Measurements from ENCODE around the gene PCDHB13.
"Not testable (repeated sequence)": the region's sequence is repeated elsewhere in the genome, so short reads cannot be mapped to it uniquely, and the experiment has no call there.

PCDHB13 gene

DNA sequence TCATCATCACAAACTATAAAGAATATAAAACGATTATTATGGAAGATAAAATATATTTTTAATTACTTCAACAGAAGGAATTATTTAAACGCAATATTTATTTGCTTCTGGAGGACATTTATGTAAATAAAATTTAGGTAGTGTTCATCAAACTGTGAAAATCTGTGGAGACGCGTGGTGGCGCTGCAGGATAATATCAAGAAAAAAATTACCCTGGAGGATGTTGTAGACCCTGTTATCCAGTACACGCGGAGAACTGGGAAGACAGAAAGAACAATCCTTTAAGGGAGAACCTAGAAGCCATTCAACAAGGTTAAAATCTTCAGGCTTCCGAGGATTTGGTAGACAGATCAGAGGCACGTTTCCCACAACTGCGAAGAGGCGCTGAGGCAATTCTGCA, 5.2 kb upstream of the PCDHB13 start, which contains the start of gene PCDHB12:
Gene PCDHB12, plus strand, starts transcription at position 242 of the 400 bp plus-strand sequence. CDS start 189 bp downstream, outside the sequence.
- no peak for DNase-seq

DNA sequence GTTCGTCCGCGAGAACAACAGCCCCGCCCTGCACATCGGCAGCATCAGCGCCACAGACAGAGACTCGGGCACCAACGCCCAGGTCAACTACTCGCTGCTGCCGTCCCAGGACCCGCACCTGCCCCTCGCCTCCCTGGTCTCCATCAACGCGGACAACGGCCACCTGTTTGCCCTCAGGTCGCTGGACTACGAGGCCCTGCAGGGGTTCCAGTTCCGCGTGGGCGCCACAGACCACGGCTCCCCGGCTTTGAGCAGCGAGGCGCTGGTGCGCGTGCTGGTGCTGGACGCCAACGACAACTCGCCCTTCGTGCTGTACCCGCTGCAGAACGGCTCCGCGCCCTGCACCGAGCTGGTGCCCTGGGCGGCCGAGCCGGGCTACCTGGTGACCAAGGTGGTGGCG, 3.4 kb upstream of the PCDHB13 start:
- not testable (repeated sequence) for DNase-seq

DNA sequence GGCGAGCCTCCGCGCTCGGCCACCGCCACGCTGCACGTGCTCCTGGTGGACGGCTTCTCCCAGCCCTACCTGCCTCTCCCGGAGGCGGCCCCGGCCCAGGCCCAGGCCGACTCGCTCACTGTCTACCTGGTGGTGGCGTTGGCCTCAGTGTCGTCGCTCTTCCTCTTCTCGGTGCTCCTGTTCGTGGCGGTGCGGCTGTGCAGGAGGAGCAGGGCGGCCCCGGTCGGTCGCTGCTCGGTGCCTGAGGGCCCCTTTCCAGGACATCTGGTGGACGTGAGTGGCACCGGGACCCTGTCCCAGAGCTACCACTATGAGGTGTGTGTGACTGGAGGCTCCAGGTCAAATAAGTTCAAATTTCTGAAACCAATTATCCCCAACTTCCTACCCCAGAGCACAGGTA, 2.9 kb upstream of the PCDHB13 start:
- DNase-seq = not testable (repeated sequence)

DNA sequence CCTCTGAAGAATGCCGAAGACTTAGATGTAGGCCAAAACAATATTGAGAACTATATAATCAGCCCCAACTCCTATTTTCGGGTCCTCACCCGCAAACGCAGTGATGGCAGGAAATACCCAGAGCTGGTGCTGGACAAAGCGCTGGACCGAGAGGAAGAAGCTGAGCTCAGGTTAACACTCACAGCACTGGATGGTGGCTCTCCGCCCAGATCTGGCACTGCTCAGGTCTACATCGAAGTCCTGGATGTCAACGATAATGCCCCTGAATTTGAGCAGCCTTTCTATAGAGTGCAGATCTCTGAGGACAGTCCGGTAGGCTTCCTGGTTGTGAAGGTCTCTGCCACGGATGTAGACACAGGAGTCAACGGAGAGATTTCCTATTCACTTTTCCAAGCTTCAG, 864 bp downstream of the PCDHB13 start:
- DNase-seq = not testable (repeated sequence)

DNA sequence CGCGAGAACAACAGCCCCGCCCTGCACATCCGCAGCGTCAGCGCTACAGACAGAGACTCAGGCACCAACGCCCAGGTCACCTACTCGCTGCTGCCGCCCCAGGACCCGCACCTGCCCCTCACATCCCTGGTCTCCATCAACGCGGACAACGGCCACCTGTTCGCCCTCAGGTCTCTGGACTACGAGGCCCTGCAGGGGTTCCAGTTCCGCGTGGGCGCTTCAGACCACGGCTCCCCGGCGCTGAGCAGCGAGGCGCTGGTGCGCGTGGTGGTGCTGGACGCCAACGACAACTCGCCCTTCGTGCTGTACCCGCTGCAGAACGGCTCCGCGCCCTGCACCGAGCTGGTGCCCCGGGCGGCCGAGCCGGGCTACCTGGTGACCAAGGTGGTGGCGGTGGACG, 1.8 kb downstream of the PCDHB13 start:
- DNase-seq = not testable (repeated sequence)

DNA sequence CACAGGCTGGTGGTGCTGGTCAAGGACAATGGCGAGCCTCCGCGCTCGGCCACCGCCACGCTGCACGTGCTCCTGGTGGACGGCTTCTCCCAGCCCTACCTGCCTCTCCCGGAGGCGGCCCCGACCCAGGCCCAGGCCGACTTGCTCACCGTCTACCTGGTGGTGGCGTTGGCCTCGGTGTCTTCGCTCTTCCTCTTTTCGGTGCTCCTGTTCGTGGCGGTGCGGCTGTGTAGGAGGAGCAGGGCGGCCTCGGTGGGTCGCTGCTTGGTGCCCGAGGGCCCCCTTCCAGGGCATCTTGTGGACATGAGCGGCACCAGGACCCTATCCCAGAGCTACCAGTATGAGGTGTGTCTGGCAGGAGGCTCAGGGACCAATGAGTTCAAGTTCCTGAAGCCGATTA, 2.3 kb downstream of the PCDHB13 start:
- DNase-seq = not testable (repeated sequence)

DNA sequence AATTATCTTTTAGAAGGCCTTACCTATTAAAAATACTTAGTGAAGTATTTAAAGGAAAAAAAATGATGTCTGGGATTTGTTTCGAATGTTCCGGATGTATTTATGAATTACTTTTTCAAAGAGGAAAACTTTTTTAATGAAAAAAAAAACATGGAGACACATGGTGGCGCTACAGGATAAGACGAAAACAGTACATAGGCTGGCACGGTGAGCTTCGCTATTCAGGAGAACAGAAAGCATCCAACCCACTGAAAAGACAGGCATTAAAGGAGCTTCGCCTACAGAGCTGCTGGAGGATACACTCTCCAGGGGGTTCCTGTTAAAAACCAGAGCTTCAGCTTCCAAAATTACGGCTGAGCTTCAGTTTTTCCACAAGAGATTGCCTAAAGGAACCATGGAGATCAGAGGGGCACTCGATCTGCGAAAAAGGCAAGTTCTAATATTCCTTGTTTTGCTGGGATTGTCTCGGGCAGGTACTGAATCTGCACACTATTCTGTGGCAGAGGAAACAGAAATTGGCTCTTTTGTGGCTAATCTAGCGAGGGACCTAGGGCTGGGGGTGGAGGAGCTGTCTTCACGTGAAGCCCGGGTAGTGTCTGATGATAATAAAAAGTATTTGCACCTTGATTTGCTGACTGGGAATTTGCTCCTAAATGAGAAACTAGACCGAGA, 9.5 kb downstream of the PCDHB13 start, which contains the start of gene PCDHB14:
Gene PCDHB14, plus strand, starts transcription at position 232 of the 672 bp plus-strand sequence. Its CDS starts 163 bp downstream, at position 395.
- no peak for DNase-seq

DNA sequence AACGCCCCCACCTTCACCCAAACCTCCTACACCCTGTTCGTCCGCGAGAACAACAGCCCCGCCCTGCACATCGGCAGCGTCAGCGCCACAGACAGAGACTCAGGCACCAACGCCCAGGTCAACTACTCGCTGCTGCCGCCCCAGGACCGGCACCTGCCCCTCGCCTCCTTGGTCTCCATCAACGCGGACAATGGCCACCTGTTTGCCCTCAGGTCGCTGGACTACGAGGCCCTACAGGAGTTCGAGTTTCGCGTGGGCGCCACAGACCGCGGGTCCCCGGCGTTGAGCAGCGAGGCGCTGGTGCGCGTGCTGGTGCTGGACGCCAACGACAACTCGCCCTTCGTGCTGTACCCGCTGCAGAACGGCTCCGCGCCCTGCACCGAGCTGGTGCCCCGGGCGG, 11.1 kb downstream of the PCDHB13 start:
- not testable (repeated sequence) for DNase-seq

DNA sequence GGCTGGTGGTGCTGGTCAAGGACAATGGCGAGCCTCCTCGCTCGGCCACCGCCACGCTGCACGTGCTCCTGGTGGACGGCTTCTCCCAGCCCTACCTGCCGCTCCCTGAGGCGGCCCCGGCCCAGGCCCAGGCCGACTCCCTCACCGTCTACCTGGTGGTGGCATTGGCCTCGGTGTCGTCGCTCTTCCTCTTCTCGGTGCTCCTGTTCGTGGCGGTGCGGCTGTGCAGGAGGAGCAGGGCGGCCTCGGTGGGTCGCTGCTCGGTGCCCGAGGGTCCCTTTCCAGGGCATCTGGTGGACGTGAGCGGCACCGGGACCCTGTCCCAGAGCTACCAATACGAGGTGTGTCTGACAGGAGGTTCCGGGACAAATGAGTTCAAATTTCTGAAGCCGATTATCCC, 11.7 kb downstream of the PCDHB13 start:
- not testable (repeated sequence) for DNase-seq

DNA sequence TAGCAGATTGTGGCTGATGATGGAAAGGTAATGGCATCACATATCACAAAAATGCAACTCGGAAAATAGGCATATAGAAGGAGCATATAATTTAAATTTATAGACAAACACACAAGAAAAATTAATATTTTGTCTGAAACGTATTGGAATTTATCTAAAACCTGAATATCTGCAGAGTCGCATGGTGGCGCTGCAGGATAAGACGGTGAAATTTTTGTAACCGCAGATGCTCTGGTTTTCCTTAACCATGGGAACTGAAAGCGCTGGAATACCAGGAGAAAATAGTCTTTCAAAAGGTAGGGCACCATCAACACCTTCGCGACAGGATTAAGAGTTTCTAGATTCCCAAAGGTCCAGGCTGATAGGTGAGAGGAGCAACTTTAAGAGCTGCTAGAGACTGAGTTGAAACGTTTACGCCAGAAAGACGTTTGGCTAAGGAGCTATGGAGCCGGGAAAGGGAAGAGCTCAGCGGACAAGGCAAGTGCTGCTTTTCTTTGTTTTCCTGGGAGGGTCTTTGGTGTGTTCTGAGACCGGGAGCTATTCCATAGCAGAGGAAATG, 20.5 kb downstream of the PCDHB13 start:
- DNase-seq = no peak

DNA sequence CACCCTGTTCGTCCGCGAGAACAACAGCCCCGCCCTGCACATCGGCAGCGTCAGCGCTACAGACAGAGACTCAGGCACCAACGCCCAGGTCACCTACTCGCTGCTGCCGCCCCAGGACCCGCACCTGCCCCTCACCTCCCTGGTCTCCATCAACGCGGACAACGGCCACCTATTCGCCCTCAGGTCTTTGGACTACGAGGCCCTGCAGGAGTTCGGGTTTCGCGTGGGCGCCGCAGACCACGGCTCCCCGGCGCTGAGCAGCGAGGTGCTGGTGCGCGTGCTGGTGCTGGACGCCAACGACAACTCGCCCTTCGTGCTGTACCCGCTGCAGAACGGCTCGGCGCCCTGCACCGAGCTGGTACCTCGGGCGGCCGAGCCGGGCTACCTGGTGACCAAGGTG, 22.2 kb downstream of the PCDHB13 start:
- DNase-seq = not testable (repeated sequence)

DNA sequence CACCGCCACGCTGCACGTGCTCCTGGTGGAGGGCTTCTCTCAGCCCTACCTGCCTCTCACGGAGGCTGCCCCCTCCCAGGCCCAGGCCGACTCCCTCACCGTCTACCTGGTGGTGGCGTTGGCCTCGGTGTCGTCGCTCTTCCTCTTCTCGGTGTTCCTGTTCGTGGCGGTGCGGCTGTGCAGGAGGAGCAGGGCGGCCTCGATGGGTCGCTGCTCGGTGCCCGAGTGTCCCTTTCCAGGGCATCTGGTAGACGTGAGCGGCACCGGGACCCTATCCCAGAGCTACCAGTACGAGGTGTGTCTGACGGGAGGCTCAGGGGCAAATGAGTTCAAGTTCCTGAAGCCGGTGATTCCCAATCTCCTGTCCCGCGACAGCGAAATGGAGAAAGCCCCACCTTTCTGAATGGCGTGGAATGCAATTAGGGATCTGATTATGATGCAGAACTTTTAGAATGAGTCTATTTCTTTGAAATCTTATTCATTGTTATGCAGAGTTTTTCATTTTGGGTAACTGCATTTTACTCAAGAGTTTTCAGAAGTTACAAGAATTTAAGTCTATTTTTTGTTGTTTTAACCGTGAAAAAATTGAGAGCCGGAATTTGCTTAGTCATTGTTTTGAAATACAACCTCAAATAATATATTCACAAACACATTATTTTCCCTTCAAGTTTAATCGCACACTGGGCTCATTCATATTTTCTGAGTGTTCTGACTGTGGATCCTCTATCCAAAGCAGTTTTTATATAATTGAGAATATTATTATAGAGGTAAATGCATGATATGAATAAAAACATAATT, 23.0 kb downstream of the PCDHB13 start:
- DNase-seq = no peak

DNA sequence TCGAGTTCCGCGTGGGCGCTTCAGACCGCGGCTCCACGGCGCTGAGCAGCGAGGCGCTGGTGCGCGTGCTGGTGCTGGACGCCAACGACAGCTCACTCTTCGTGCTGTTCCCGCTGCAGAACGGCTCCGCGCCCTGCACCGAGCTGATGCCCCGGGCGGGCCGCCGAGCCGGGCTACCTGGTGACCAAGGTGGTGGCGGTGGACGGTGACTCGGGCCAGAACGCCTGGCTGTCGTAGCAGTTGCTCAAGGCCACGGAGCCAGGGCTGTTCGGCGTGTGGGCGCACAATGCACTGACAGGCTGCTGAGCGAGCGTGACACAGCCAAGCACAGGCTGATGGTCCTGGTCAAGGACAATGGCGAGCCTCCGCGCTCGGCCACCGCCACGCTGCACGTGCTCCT, 27.8 kb downstream of the PCDHB13 start:
- DNase-seq = no peak

DNA sequence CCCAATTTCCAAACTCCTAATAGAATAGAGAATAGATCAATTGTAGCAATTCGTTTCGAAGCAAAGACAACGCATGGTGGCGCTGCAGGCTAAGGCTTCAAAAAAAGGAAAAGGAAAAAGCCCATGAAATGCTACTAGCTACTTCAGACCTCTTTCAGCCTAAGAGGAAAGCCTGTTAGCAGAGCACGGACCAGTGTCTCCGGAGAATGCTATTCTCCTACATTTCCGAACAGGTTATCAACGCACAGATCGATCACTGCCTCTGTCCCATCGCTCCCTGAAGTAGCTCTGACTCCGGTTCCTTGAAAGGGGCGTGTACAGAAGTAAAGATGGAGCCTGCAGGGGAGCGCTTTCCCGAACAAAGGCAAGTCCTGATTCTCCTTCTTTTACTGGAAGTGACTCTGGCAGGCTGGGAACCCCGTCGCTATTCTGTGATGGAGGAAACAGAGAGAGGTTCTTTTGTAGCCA, 31.6 kb downstream of the PCDHB13 start, which contains the start of gene PCDHB15:
Gene PCDHB15, plus strand, starts transcription at position 146 of the 468 bp plus-strand sequence. Its CDS starts 184 bp downstream, at position 330.
- no peak for DNase-seq

DNA sequence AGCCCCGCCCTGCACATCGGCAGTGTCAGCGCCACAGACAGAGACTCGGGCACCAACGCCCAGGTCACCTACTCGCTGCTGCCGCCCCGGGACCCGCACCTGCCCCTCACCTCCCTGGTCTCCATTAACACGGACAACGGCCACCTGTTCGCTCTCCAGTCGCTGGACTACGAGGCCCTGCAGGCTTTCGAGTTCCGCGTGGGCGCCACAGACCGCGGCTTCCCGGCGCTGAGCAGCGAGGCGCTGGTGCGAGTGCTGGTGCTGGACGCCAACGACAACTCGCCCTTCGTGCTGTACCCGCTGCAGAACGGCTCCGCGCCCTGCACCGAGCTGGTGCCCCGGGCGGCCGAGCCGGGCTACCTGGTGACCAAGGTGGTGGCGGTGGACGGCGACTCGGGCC, 33.3 kb downstream of the PCDHB13 start:
- not testable (repeated sequence) for DNase-seq

DNA sequence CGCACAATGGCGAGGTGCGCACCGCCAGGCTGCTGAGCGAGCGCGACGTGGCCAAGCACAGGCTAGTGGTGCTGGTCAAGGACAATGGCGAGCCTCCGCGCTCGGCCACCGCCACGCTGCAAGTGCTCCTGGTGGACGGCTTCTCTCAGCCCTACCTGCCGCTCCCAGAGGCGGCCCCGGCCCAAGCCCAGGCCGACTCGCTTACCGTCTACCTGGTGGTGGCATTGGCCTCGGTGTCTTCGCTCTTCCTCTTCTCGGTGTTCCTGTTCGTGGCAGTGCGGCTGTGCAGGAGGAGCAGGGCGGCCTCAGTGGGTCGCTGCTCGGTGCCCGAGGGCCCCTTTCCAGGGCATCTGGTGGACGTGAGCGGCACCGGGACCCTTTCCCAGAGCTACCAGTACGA, 33.7 kb downstream of the PCDHB13 start:
- DNase-seq = not testable (repeated sequence)

DNA sequence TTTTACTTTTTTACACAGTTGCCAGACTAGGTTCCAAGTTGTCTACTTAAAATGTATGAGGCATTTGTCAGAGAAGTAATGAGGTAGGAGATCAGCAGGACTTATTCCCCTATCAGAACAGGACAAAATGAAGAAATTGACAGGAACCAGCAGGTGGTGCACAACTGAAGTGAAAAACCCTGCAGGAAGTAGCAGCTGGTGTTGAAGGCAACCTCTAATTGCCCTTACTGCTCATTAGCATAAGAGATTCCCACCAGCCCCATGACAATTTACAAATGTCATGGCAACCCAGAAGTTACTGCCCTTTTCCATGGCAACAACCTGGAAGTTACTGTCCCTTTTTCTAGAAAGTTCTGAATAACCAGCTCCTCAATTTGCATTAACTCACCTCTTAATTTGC, 36.9 kb downstream of the PCDHB13 start:
- DNase-seq = no peak

DNA sequence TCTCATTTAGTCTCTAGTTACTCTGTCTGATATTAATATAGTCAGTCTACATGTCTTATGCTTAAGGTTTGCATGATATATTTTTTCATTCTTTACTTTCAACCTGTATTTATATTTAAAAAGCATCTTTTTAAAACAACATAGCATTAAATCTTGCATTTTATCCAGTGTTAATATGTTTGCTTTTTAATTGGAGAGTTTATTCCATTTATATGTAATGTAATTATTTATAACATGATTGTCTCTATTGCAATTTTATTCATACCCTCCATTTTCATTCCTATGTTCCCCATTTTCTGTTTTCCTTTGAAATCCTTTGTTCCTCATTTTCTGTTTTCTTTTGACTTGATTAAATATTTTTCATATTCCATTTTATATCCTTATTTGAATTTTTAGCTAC, 44.7 kb downstream of the PCDHB13 start:
- no peak for DNase-seq

DNA sequence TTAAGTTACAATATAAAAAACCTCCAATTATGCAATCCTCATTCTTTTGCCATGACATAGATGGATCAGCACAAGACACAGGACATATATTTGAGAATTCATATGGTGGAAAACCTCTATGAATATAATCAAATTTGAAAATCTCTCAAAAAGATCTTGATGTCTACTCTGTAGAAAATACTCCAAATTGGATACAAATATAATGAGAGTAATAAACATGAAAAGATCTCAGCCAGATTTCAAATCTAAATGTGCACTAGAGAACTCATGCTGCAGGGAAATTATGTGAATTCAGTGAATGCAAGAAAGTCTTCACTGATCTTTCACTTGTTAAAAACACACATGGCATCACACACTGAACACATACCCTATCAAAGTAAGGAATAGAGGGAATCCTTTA, 45.2 kb downstream of the PCDHB13 start:
- DNase-seq = no peak

DNA sequence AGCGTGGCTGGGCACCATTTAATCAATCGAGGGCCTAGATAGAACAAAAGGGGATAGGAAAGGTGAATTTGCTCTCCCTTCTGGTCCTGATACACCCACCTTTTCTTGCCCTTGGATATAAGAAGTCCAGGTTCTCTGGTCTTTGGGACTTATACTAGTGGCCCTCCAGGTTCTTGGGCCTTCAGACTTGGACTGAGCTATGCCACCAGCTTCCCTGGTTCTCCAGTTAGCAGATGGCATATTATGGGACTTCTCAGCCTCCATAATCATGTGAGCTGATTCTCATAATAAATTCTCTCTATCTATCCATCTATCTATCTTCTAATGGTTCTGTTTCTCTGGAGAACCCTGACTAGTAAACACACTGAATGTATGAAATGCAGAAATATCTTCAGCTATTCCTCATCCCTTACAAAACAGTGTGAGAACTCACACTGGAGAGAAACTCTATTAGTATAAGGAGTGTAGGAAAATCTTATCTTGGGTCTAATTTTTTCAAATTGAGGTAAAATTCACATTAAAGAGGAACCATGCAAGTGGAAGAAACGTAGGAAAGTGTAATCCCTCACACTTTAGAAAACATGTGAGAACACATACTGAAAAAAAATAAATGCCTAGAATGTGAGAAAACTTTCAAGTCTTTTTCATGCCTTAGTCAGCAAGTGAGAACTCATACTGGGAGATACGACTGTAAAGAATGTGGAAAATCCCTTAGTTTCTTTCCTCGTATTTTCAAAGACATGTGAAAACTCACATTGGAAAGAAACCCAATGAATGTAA, 46.9 kb downstream of the PCDHB13 start:
- no peak for DNase-seq

DNA sequence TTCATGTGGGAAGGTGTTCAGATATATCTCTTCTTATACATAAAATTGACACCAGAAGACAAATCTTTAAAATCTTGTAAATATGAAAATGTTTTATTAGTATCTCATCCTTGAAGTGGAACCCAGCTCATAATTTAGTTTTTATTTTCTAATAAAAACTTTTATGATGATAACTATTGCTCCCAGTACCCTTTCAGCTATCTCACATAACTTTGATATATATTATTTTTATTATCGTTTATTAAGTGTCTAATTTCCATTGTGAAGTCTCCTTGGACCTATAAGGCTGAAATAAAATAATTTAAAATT, 47.5 kb downstream of the PCDHB13 start:
- DNase-seq = no peak

Measured in NCI-H1436 (cell line).